ENCODE results near the gene MEX3B.
"Not testable (repeated sequence)": the region's sequence is repeated elsewhere in the genome, so short reads cannot be mapped to it uniquely, and the experiment has no call there.

MEX3B gene

GRCh38 chr15:82047453-82048400 lies 1.9 kb upstream of the MEX3B start:
- DNase-seq = peak in 1 of 2 donors; percentile 19

- peak; percentile 87 to 89 for DNase-seq
These were observed 1.0 kb upstream of the MEX3B start for GRCh38 chr15:82046666-82047452.

GRCh38 chr15:82045179-82045891 lies 483 bp downstream of the MEX3B start:
- DNase-seq = peak; percentile 25 to 31

GRCh38 chr15:82044373-82045178 lies 1.2 kb downstream of the MEX3B start:
- DNase-seq = peak; percentile 26 to 36

GRCh38 chr15:82043796-82044372 lies 1.9 kb downstream of the MEX3B start:
- DNase-seq = peak in 1 of 2 donors; percentile 1

GRCh38 chr15:82043130-82043673 lies 2.6 kb downstream of the MEX3B start:
- DNase-seq = no peak

GRCh38 chr15:82040862-82041261 lies 5.0 kb downstream of the MEX3B start:
- DNase-seq = no peak

GRCh38 chr15:82040390-82040789 lies 5.4 kb downstream of the MEX3B start:
- DNase-seq = no peak

- DNase-seq = no peak
These were observed 5.9 kb downstream of the MEX3B start for GRCh38 chr15:82039871-82040270.

- DNase-seq = no peak
These were observed 9.4 kb downstream of the MEX3B start for GRCh38 chr15:82036461-82036860.

GRCh38 chr15:82031871-82032270 lies 13.9 kb downstream of the MEX3B start:
- no peak for DNase-seq

GRCh38 chr15:82030176-82030575 lies 15.6 kb downstream of the MEX3B start:
- DNase-seq = no peak

- DNase-seq = not testable (repeated sequence)
These were observed 17.7 kb downstream of the MEX3B start for GRCh38 chr15:82028163-82028562.

- DNase-seq = no peak
These were observed 23.8 kb downstream of the MEX3B start for GRCh38 chr15:82021992-82022391.

GRCh38 chr15:82020625-82021394 lies 25.0 kb downstream of the MEX3B start:
- no peak for DNase-seq

- DNase-seq = no peak
These were observed 27.6 kb downstream of the MEX3B start for GRCh38 chr15:82018201-82018600.

- no peak for DNase-seq
These were observed 28.2 kb downstream of the MEX3B start for GRCh38 chr15:82017656-82018055.

- DNase-seq = no peak
These were observed 30.8 kb downstream of the MEX3B start for GRCh38 chr15:82014989-82015388.

GRCh38 chr15:82012908-82013307 lies 32.9 kb downstream of the MEX3B start:
- no peak for DNase-seq

GRCh38 chr15:82005239-82005638 lies 40.6 kb downstream of the MEX3B start:
- no peak for DNase-seq

- DNase-seq = no peak
These were observed 41.9 kb downstream of the MEX3B start for GRCh38 chr15:82003916-82004315.

Data from stimulated activated CD4-positive, alpha-beta T cell treated with anti-CD3 and anti-CD28 coated beads, Interleukin-2, amount 100 ng/mL, for 24 hours (primary cell).